Retinal pigment epithelial cell (primary cell): ENCODE results near the gene RXFP4.
"Not testable (repeated sequence)": the region's sequence is repeated elsewhere in the genome, so short reads cannot be mapped to it uniquely, and the experiment has no call there.

Source experiments
- DNase-seq: peaks from one replicate; pipeline ENCODE4 v3.0.0-alpha.2; 2010; ENCODE audit warnings: low read depth
- H3K4me3 ChIP-seq: 2 replicates; pipeline ENCODE4 v1.5.1; 2011; ENCODE audit warnings: mild to moderate bottlenecking, low read length, control low read depth, moderate library complexity
- TF ChIP-seq, protein P1 (sequence below): conservative IDR thresholded peaks from 2 replicates; pipeline ENCODE4 v1.5.1; 2011; ENCODE audit warnings: low read depth, low read length, control low read depth, inconsistent platforms

Gene RXFP4

DNA sequence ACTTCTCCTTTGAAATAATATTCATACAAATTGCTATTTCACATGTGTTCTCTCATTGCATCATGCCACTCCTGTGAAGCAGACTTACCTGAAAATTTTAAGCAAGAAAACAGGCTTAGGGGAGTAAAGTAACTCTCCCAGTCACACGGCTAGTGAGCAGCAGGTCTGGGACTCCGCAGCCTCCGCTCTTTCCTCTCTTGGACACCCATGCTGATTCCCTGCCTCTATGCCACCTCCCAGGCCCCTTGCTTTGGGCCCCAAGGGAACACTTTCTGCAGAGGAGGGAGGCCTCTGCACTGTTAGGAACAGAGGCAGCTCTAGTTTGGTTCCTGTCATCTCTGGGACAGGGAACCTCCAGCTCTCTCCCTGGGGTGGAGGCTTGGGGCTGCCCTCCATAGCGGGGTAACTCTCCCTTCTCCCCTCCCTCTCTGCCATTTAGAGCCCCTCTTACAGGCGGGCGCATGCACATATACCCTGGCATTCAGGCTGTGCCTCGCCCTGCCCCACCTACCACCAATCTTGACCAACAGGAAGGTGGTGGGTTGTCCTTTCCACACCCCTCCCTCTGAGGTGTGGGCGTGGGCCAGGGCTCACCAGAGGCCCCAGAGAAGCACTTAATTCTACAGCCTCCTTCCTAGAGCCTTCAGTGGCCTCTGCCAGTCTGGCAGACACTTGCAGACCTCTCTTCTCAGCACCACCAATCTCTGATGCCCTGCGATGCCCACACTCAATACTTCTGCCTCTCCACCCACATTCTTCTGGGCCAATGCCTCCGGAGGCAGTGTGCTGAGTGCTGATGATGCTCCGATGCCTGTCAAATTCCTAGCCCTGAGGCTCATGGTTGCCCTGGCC, at the start of gene RXFP4:
Gene RXFP4 (plus strand): TSS at position 646 of the 852 bp plus-strand sequence. CDS start 72 bp downstream, at position 718.
- no peak within 1 kb of the TSS for H3K4me3 ChIP-seq
- TF ChIP-seq, protein P1, sequence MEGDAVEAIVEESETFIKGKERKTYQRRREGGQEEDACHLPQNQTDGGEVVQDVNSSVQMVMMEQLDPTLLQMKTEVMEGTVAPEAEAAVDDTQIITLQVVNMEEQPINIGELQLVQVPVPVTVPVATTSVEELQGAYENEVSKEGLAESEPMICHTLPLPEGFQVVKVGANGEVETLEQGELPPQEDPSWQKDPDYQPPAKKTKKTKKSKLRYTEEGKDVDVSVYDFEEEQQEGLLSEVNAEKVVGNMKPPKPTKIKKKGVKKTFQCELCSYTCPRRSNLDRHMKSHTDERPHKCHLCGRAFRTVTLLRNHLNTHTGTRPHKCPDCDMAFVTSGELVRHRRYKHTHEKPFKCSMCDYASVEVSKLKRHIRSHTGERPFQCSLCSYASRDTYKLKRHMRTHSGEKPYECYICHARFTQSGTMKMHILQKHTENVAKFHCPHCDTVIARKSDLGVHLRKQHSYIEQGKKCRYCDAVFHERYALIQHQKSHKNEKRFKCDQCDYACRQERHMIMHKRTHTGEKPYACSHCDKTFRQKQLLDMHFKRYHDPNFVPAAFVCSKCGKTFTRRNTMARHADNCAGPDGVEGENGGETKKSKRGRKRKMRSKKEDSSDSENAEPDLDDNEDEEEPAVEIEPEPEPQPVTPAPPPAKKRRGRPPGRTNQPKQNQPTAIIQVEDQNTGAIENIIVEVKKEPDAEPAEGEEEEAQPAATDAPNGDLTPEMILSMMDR: no peak
- DNase-seq: no peak

- DNase-seq: no peak
- H3K4me3 ChIP-seq: no peak overlapping the region
- TF ChIP-seq, protein P1: no peak
These were observed 48.6 kb upstream of the RXFP4 start for GRCh38 chr1:155892796-155893195.

DNA sequence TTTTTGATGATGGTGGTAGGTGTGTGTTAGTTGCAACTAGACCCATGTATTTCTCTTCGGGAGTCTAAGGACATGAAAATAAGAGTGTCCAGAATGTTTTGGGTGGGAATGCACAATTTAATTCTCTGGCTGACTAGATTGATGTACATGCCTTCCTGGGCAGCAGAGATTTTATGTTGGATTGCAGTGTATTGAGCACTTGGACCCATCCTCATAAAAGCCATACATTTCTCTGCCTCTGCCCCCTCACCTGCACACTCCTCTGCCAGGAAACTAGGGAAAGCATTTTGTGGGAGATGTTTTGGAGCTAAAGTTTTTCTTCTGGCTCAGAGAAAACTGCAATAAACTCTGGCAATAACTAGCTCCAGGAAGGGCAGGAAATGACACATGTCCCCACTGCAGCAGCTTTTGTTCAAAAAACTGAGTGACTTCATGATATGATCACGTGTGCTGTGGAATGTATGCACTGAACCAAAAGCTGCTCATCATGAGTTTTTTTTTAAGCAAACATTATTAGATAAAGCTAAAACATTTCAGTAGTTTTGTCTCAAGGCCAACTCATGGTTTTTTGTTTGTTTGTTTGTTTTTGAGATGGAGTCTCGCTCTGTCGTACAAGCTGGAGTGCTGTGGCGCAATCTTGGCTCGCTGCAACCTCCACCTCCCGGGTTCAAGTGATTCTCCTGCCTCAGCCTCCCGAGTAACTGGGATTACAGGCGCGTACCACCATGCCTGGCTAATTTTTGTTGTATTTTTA, 47.9 kb upstream of the RXFP4 start:
- no peak overlapping the region for H3K4me3 ChIP-seq
- TF ChIP-seq, protein P1: no peak
- DNase-seq: no peak

DNA sequence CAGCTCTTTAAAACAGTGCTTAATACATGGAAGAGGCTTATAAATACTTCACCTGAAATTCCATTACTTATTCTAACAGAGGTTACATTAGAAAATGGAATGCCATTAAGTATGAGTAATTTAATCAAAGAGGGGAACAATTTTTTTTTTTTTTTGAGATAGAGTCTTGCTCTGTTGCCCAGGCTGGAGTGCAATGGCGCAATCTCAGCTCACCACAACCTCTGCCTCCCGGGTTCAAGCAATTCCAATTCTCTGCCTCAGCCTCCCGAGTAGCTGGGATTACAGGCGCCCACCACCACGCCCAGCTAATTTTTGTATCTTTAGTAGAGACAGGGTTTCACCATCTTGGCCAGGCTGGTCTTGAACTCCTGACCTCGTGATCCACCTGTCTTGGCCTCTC, 45.8 kb upstream of the RXFP4 start:
- not testable (repeated sequence) for DNase-seq, H3K4me3 ChIP-seq

GRCh38 chr1:155896476-155896875, 45.0 kb upstream of the RXFP4 start:
- H3K4me3 ChIP-seq, DNase-seq: not testable (repeated sequence)

GRCh38 chr1:155897746-155898145, 43.7 kb upstream of the RXFP4 start:
- H3K4me3 ChIP-seq: no peak overlapping the region
- DNase-seq: no peak
- TF ChIP-seq, protein P1: no peak

- TF ChIP-seq, protein P1: no peak
- no peak for DNase-seq
- no peak overlapping the region for H3K4me3 ChIP-seq
These were observed 42.5 kb upstream of the RXFP4 start for GRCh38 chr1:155898888-155899287.

GRCh38 chr1:155899683-155900082, 41.8 kb upstream of the RXFP4 start:
- TF ChIP-seq, protein P1: no peak

More at GRCh38 chr1:155899683-155900082, 41.8 kb upstream of the RXFP4 start:
- no peak for DNase-seq
- no peak overlapping the region for H3K4me3 ChIP-seq
